Measurements from ENCODE around the gene LTF.
"Not testable (repeated sequence)": the region's sequence is repeated elsewhere in the genome, so short reads cannot be mapped to it uniquely, and the experiment has no call there.

Gene LTF

GRCh38 chr3:46464326-46465195, at the start of gene LTF:
LTF (minus strand) TSS chr3:46464905; CDS start chr3:46464867, 38 bp downstream.
- no peak for DNase-seq (ENCODE audit: low spot score)

GRCh38 chr3:46512191-46512749, 47.6 kb upstream of the LTF start:
- no peak for DNase-seq (ENCODE audit: low spot score)

GRCh38 chr3:46509661-46510187, 45.0 kb upstream of the LTF start:
- peak; percentile 68 for DNase-seq (ENCODE audit: low spot score)

GRCh38 chr3:46508850-46509591, 44.3 kb upstream of the LTF start:
- peak; percentile 60 for DNase-seq (ENCODE audit: low spot score)

- DNase-seq (ENCODE audit: low spot score) = no peak
Measured at GRCh38 chr3:46506526-46506925, 41.8 kb upstream of the LTF start.

GRCh38 chr3:46505953-46506352, 41.2 kb upstream of the LTF start:
- DNase-seq (ENCODE audit: low spot score) = no peak

GRCh38 chr3:46504789-46505188, 40.1 kb upstream of the LTF start:
- DNase-seq (ENCODE audit: low spot score) = peak; percentile 28

GRCh38 chr3:46503200-46503874, 38.6 kb upstream of the LTF start:
- DNase-seq (ENCODE audit: low spot score) = no peak

- DNase-seq (ENCODE audit: low spot score) = no peak
Measured at GRCh38 chr3:46501702-46502101, 37.0 kb upstream of the LTF start.

GRCh38 chr3:46500656-46501635, 36.2 kb upstream of the LTF start:
- DNase-seq (ENCODE audit: low spot score) = no peak

- DNase-seq (ENCODE audit: low spot score) = no peak
Measured at GRCh38 chr3:46498916-46499519, 34.3 kb upstream of the LTF start.

- no peak for DNase-seq (ENCODE audit: low spot score)
Measured at GRCh38 chr3:46497556-46498265, 33.0 kb upstream of the LTF start, which contains the start of gene RTP3. RTP3 (plus strand) TSS chr3:46497976; CDS start chr3:46498063, 87 bp downstream.

- peak; percentile 66 for DNase-seq (ENCODE audit: low spot score)
Measured at GRCh38 chr3:46496746-46497555, 32.2 kb upstream of the LTF start.

GRCh38 chr3:46495901-46496456, 31.3 kb upstream of the LTF start:
- no peak for DNase-seq (ENCODE audit: low spot score)

GRCh38 chr3:46494491-46494890, 29.8 kb upstream of the LTF start:
- not testable (repeated sequence) for DNase-seq (ENCODE audit: low spot score)

GRCh38 chr3:46492890-46493547, 28.3 kb upstream of the LTF start:
- no peak for DNase-seq (ENCODE audit: low spot score)

- no peak for DNase-seq (ENCODE audit: low spot score)
Measured at GRCh38 chr3:46491089-46492070, 26.7 kb upstream of the LTF start.
